Nephron (organoid): ENCODE results near the gene MARVELD1.
"Not testable (repeated sequence)": the region's sequence is repeated elsewhere in the genome, so short reads cannot be mapped to it uniquely, and the experiment has no call there.

Experiments used
- H3K27ac Mint-ChIP-seq, 3 experiments: 2 replicates each; pipeline ENCODE4 v1.8.0; 2020; ENCODE audit warnings: mixed read lengths in 3 of 3, mild to moderate bottlenecking in 2 of 3, moderate library complexity in 1 of 3
- H3K27me3 Mint-ChIP-seq: 2 replicates; pipeline ENCODE4 v1.8.0; 2021; ENCODE audit warnings: low read depth, mild to moderate bottlenecking, moderate library complexity, mixed read lengths
- H3K36me3 Mint-ChIP-seq: 2 replicates; pipeline ENCODE4 v1.8.0; 2020; ENCODE audit warnings: low read depth, mixed read lengths
- H3K4me1 Mint-ChIP-seq: 2 replicates; pipeline ENCODE4 v1.8.0; 2020; ENCODE audit warnings: mixed read lengths
- H3K4me3 Mint-ChIP-seq, 3 experiments: 2 replicates each; pipeline ENCODE4 v1.8.0; 2020; ENCODE audit warnings: mild to moderate bottlenecking in 3 of 3, mixed read lengths in 3 of 3, moderate library complexity in 2 of 3
- H3K9me3 Mint-ChIP-seq: 2 replicates; pipeline ENCODE4 v1.8.0; 2020; ENCODE audit warnings: mixed read lengths
- TF ChIP-seq, protein P1 (sequence below), 3 experiments: fragments of 200-600 bp; sonication (generic); IDR thresholded peaks; one replicate each; pipeline ENCODE4 v1.5.0; 2021; ENCODE audit warnings: antibody characterized with exemption in 3 of 3; ENCODE audit not compliant: unreplicated experiment in 3 of 3

The MARVELD1 gene

DNA sequence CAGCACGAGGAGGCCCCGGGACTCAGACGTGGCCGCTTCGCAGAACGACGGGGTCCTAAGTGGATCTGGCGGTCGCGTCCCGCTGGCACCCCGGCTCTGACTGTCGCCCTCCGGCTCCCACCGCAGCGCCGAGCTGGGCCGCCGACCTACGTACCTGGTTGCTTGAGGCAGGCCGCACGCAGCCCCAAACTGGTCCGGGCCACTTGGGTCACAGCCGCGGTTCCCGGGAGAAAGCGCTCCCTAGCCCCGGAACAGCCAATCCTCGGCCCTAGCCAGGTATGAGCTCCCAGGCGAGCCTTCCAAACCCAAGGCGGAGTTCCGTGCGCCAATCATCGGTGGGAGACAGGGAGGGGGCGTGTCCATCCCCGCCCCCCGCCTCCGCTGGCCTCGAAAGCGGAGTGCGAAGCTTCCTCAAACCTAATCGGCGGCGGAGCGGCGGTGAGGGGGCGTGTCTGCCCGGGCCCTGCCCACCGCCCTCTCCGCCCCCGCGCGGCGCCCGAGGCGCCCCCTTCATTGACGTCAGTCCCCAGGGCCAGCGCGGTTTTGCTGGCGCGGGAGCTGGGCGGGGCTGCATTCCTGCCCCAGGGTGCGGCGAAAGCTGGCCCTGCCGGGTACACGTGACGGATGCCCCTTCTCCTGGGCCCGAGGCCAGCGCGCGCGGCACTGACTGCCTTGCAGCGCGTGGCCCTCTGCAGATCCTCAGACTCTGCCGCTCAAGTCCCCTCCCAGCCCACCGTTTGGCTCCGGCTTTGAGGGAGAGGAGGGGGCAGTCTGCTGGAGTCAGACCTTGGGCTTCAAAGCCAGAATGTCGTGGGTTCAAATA, 26.4 kb upstream of the MARVELD1 start, which contains the start of gene AVPI1:
AVPI1 (minus strand) TSS at position 280 of the 823 bp plus-strand sequence. CDS start 7,336 bp downstream, outside the sequence.
- H3K36me3 Mint-ChIP-seq = no peaks in the 10 kb centered on the region
- TF ChIP-seq, protein P1, sequence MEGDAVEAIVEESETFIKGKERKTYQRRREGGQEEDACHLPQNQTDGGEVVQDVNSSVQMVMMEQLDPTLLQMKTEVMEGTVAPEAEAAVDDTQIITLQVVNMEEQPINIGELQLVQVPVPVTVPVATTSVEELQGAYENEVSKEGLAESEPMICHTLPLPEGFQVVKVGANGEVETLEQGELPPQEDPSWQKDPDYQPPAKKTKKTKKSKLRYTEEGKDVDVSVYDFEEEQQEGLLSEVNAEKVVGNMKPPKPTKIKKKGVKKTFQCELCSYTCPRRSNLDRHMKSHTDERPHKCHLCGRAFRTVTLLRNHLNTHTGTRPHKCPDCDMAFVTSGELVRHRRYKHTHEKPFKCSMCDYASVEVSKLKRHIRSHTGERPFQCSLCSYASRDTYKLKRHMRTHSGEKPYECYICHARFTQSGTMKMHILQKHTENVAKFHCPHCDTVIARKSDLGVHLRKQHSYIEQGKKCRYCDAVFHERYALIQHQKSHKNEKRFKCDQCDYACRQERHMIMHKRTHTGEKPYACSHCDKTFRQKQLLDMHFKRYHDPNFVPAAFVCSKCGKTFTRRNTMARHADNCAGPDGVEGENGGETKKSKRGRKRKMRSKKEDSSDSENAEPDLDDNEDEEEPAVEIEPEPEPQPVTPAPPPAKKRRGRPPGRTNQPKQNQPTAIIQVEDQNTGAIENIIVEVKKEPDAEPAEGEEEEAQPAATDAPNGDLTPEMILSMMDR (IDR thresholded peaks at IDR 0.05; ENCODE audit: unreplicated experiment in 3 of 3) = no peak
- H3K4me1 Mint-ChIP-seq = peaks cover 25% of the 10 kb centered on the region
- no peaks in the 10 kb centered on the region for H3K9me3 Mint-ChIP-seq
- no peaks in the 10 kb centered on the region for H3K27me3 Mint-ChIP-seq
- H3K4me3 Mint-ChIP-seq = peak within 1 kb of the TSS; percentile 87 to 91 (median 89)
- peak within 1 kb of the TSS; percentile 78 to 91 (median 83) for H3K27ac Mint-ChIP-seq

DNA sequence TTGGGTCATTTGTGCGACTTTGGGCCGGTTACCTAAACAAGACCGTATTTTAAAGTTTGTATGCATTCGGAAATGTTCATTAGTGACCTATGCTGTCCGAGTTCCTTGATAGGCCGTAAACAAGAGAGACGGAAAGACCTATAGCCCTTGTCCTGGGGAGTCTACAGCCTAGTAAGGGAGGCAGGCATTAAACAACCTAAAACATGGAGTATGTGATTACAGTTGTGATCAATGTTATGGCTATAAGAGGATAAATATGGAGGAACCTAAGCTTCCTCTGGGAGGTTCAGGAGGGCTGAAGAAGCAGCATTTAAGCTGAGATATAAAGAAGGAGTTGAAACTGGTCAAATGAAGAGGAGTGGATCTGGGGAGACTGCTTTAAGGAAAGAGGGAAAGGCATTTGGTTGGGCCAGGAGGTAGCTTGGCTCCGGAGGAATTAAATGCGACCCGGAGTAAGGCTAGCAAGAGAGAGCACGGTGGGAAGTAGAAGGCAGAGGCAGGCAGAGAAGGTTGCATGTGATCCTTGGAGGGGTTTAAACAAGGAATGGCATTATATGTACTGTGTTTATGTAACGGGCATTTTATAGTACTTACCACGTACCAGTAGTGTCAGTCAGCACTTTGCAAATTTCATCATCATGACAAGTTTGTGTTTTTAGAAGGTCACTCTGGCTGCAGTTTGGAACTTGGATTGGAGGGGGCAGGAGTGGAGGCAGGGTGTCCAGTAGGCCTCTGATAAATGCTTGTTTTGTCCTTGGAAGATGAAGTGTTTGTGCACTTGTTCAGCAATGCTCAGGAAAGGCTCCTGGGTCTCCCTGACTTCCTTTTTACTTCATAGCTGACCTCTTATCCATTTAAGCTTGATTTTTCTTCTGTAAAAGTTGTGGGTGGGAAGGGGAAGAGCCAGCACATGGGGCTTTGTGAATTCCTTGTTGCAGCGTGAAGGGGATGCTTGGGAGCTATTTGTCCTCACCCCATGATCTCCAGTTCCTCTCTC, 25.4 kb upstream of the MARVELD1 start:
- Mint-ChIP-seq H3K4me3 (peak overlapping the region; percentile 71 to 91 (median 78)), H3K27ac (peak overlapping the region; percentile 78 to 91 (median 83)), H3K27me3 (no peaks in the 10 kb centered on the region), H3K9me3 (peaks cover 4% of the 10 kb centered on the region), H3K36me3 (no peaks in the 10 kb centered on the region), H3K4me1 (peaks cover 19% of the 10 kb centered on the region)
- TF ChIP-seq, protein P1 (IDR thresholded peaks at IDR 0.05; ENCODE audit: unreplicated experiment in 3 of 3) = no peak

DNA sequence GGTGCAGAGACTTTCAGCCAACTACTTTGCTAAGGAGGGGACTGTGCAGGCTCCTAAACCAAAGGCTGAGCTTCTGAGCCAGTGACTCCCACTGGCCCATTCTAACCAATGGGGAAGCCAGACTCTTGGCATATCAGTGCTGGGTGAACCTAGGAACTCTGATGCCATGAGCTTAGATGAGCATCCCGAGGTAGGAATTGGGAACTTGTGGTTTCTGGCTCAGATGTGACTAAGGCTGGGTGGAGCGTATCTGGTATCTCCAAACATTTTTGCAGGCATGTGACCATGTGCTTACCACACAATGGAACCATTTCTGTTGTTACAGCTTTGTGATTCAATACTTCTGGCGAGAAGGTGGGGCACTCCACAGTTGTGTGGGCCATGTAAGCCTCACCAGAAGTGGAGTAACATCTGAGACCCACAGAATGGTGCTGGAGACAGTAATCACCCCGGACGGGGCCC, 23.9 kb upstream of the MARVELD1 start:
- H3K36me3 Mint-ChIP-seq = no peaks in the 10 kb centered on the region
- no peaks in the 10 kb centered on the region for H3K27me3 Mint-ChIP-seq
- H3K27ac Mint-ChIP-seq = no peak overlapping the region
- H3K9me3 Mint-ChIP-seq = peaks cover 4% of the 10 kb centered on the region
- no peak overlapping the region for H3K4me3 Mint-ChIP-seq
- TF ChIP-seq, protein P1 (IDR thresholded peaks at IDR 0.05; ENCODE audit: unreplicated experiment in 3 of 3) = no peak
- peaks cover 19% of the 10 kb centered on the region for H3K4me1 Mint-ChIP-seq

DNA sequence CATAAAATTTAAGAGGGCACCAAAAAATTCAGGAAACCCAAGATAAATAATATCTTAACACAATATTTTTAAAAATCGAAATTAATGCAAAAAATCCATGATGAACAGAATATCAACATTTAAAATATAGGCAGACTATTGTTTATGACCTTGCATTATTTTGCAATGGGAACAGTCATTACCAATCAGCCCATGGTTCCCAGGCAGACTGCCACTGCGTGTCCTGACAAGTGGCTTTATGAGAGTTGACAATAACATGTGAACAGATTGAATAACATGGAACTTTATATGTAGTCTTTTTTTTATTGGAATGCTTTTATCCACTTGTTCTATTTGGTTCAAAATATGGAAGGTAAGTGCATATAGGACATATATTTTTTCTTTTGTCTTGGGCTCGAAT, 23.4 kb upstream of the MARVELD1 start:
- no peaks in the 10 kb centered on the region for H3K27me3 Mint-ChIP-seq
- no peaks in the 10 kb centered on the region for H3K36me3 Mint-ChIP-seq
- H3K9me3 Mint-ChIP-seq = peaks cover 4% of the 10 kb centered on the region
- TF ChIP-seq, protein P1 (IDR thresholded peaks at IDR 0.05; ENCODE audit: unreplicated experiment in 3 of 3) = no peak
- H3K27ac Mint-ChIP-seq = no peak overlapping the region
- H3K4me3 Mint-ChIP-seq = no peak overlapping the region
- peaks cover 15% of the 10 kb centered on the region for H3K4me1 Mint-ChIP-seq

DNA sequence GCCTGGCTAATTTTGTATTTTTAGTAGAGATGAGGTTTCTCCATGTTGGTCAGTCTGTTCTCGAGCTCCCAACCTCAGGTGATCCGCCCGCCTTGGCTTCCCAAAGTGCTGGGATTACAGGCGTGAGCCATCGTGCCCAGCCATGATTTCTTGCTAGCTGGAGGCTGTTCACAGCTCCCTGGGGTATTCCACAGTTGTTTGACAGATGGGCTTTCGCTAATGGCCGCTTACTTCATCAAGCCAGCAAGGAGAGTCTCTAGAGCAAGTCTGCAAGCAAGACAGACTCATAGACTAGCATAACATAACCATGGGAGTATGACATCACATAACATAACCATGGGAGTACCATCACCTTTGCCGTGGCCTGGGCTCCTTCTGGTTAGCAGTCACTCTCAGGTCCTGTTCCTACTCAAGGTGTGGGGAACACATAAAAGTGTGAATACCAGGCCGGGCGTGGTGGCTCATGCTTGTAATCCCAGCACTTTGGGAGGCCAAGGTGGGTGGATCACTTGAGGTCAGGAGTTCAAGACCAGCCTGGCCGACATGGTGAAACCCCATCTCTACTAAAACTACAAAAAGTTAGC, 15.4 kb upstream of the MARVELD1 start:
- H3K4me1 Mint-ChIP-seq, H3K9me3 Mint-ChIP-seq, H3K27me3 Mint-ChIP-seq, H3K27ac Mint-ChIP-seq, H3K36me3 Mint-ChIP-seq, H3K4me3 Mint-ChIP-seq: not testable (repeated sequence)
